Right lobe of liver (tissue), 6 donors: ENCODE data around the gene MICU1. TPM values are rescaled to one million over a fixed set of nuclear protein-coding genes. Genes with fewer than 3 reads are reported as not detected.
"Not testable (repeated sequence)": the region's sequence is repeated elsewhere in the genome, so short reads cannot be mapped to it uniquely, and the experiment has no call there.

ENCODE experiments used
- ATAC-seq, 4 donors: fragments of 200-7000 bp; cut with Tn5 transposase; one replicate each; pipeline ENCODE4 v1.9.1; 2020; ENCODE audit warnings: mild to moderate bottlenecking in 4 of 4, moderate library complexity in 4 of 4
- DNase-seq, 3 donors: peaks; one replicate each; pipeline ENCODE4 v3.0.0-alpha.2; 2020
- H3K27ac ChIP-seq, 3 donors: fragments of 200-600 bp; one replicate each; pipeline ENCODE4 v1.8.0; 2022
- H3K27me3 ChIP-seq, 2 donors: fragments of 200-600 bp; one replicate each; pipeline ENCODE4 v1.8.0; 2022
- H3K36me3 ChIP-seq, 4 donors: fragments of 200-600 bp; sonication (generic) in 1 of 4; one replicate each; pipeline versions ENCODE4 v1.5.1 to v1.8.0; 2017 to 2022; ENCODE audit warnings: control low read depth in 1 of 4
- H3K4me1 ChIP-seq, 4 donors: fragments of 200-600 bp; sonication (generic) in 1 of 4; one replicate each; pipeline versions ENCODE4 v1.5.1 to v1.8.0; 2017 to 2022; ENCODE audit warnings: control low read depth in 1 of 4
- H3K4me3 ChIP-seq, 3 donors: fragments of 200-600 bp; one replicate each; pipeline ENCODE4 v1.8.0; 2022
- H3K9me3 ChIP-seq, 4 donors: fragments of 200-600 bp; sonication (generic) in 1 of 4; one replicate each; pipeline versions ENCODE4 v1.5.1 to v1.8.0; 2017 to 2022; ENCODE audit warnings: control low read depth in 1 of 4
- CTCF ChIP-seq, 4 donors: fragments of 200-600 bp in 3 of 4; fragments of 450-650 bp in 1 of 4; IDR thresholded peaks; one replicate each; pipeline versions ENCODE4 v1.5.1 to v1.8.0; 2016 to 2022; ENCODE audit warnings: antibody characterized with exemption in 4 of 4, mild to moderate bottlenecking in 2 of 4
- POLR2A ChIP-seq: fragments of 450-650 bp; IDR thresholded peaks from one replicate; pipeline ENCODE4 v1.6.1; 2017; ENCODE audit warnings: antibody characterized with exemption, mild to moderate bottlenecking
- WGBS: methylation state at CpG from one replicate; pipeline ENCODE4 v1.1.6; 2018; ENCODE audit warnings: low coverage, low lambda C conversion rate; ENCODE audit not compliant: insufficient coverage; ENCODE audit errors: missing lambda C conversion rate; 5-methylcytosine and 5-hydroxymethylcytosine counted together
- intact Hi-C, 2 donors: fragments of 100-400 bp; cut with DNase I; formaldehyde crosslinking; loops; one replicate each; pipeline versions ENCODE4 v1.11.2 to v1.14.1; 2022
- total RNA-seq, 6 experiments: library from RNA; depleted of rRNA in 2 of 6; stranded (reverse); fragments of >200 nt in 2 of 6; fragmentation: NEBNext Ultra II Directional in 3 of 6; extraction: Animal tissue kit (Norgen Biotek cat#: 25700) in 3 of 6; gene quantifications; one replicate each; pipeline versions ENCODE4 v1.1.0 to v1.2.4, GENCODE V29; 2016 to 2023
- donor health status: DM: no; HTN: yes; CAD: no.
- donor health status: DM: no; HTN: no; CAD: no.
- donor health status: DM: no; HTN: no; CAD: no.
- donor health status: DM: no; HTN: yes; CAD: no.
- donor health status: DM: no; HTN: yes; CAD: no.

Gene MICU1
- total RNA-seq, 6 experiments from 2014 or later = 25.3 to 55.3 (median 38.2) TPM

DNA sequence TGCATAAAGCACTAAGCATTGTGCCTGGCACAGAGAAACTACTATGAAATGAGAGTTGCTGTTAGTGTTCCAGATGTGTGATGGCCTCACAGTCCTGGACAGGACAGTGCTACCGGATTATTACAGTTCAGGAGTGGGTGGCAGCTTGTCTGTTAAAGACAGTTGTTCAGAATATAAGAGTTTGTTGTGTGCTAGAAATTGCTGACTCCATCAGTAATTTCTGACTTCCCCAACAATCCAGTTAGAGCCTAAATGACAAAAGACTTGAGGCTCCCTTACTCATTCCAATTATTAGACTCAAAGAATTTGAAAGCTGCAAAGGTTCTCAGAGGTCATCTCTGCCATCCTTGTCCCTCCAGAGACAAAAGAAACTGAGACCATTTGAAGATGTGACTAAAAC lies 236.9 kb downstream of the MICU1 start:
- no peaks in the 10 kb centered on the region for H3K9me3 ChIP-seq
- no peaks in the 10 kb centered on the region for H3K4me1 ChIP-seq
- no peak overlapping the region for H3K27ac ChIP-seq
- DNase-seq (no peak), ATAC-seq (no peak)
- no peak overlapping the region for H3K4me3 ChIP-seq
- H3K27me3 ChIP-seq = no peaks in the 10 kb centered on the region
- WGBS = 67% methylated on average over 1 of the region's 1 CpG
- intact Hi-C loops = no loop called here
- TF ChIP-seq POLR2A (no peak), CTCF (IDR thresholded peaks at IDR 0.05) (no peak)
- H3K36me3 ChIP-seq = peaks cover 0 to 20% (median 4%) of the 10 kb centered on the region in 4 donors

GRCh38 chr10:72388062-72388461 lies 237.8 kb downstream of the MICU1 start:
- H3K27me3 ChIP-seq = no peaks in the 10 kb centered on the region
- ATAC-seq (no peak), DNase-seq (no peak)
- no peak overlapping the region for H3K4me3 ChIP-seq
- no peak for TF ChIP-seq CTCF (IDR thresholded peaks at IDR 0.05)
- TF ChIP-seq POLR2A = no peak
- H3K27ac ChIP-seq = no peak overlapping the region
- H3K4me1 ChIP-seq = no peaks in the 10 kb centered on the region
- H3K36me3 ChIP-seq = peaks cover 0 to 20% (median 3%) of the 10 kb centered on the region in 4 donors
- no peaks in the 10 kb centered on the region for H3K9me3 ChIP-seq
- WGBS = 96% methylated on average over 5 of the region's 5 CpGs
- intact Hi-C loops = no loop called here

DNA sequence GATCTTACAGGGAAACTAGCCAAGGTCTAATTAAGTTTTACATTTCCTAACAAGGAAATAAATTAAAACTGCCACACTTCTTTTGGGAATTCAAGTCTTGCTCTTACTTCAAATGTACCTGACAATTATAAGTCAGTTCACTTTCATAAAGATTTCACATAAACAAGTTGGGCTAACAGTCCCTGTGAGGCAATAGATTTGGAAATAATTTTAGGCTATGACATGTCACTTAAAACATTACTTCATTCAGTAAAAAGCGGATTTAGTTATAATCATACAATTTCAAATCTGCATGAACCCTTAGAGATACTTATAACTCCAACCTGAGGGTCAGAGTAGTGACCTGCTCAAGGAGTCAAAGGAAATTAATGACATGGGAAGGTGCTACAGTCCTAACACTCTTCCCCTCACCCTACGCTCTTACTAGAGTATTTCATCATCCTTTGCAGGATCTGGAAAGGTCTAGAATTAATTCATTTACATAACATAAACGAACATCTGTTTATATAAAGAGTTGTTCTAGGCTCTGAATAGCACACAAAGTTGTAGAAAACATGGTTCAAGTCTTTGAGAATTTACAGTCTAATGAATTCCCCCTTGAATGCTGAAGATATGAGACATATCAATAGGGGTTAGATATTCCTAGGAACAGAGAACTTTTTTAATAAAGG lies 238.8 kb downstream of the MICU1 start:
- no peak overlapping the region for H3K27ac ChIP-seq
- ATAC-seq (no peak), DNase-seq (no peak)
- peaks cover 0 to 13% (median 0%) of the 10 kb centered on the region in 4 donors for H3K36me3 ChIP-seq
- intact Hi-C loops = no loop called here
- WGBS = 38% methylated on average over 3 of the region's 3 CpGs
- no peaks in the 10 kb centered on the region for H3K9me3 ChIP-seq
- H3K4me1 ChIP-seq = no peaks in the 10 kb centered on the region
- no peaks in the 10 kb centered on the region for H3K27me3 ChIP-seq
- no peak overlapping the region for H3K4me3 ChIP-seq
- TF ChIP-seq POLR2A (no peak), CTCF (IDR thresholded peaks at IDR 0.05) (no peak)

DNA sequence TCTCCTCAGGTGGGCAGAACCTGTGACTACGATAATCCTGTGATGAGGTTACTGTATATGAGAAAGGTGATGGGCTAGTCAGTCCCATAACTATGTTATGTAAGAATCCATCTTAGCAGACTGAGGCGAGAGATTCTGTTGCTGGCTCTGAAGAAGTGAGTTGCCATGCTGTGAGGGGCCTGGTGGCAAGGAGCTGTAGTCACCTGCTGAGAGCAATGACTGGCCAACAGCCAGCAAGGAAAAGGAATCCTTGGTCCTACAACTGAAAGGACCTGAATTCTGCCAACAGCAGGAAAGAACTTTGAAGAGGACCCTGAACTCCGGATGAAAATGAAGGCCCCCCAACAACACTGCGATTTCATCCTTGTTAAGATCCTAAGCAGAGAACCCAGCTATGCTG lies 240.2 kb downstream of the MICU1 start:
- Histone ChIP-seq H3K9me3 (no peaks in the 10 kb centered on the region), H3K27me3 (no peaks in the 10 kb centered on the region), H3K4me1 (no peaks in the 10 kb centered on the region), H3K36me3 (peaks cover 0 to 13% (median 0%) of the 10 kb centered on the region in 4 donors), H3K4me3 (no peak overlapping the region), H3K27ac (no peak overlapping the region)
- no peak for TF ChIP-seq CTCF (IDR thresholded peaks at IDR 0.05)
- TF ChIP-seq POLR2A = no peak
- no peak for ATAC-seq
- intact Hi-C loops = no loop called here
- DNase-seq = no peak
- WGBS = 100% methylated on average over 3 of the region's 4 CpGs

DNA sequence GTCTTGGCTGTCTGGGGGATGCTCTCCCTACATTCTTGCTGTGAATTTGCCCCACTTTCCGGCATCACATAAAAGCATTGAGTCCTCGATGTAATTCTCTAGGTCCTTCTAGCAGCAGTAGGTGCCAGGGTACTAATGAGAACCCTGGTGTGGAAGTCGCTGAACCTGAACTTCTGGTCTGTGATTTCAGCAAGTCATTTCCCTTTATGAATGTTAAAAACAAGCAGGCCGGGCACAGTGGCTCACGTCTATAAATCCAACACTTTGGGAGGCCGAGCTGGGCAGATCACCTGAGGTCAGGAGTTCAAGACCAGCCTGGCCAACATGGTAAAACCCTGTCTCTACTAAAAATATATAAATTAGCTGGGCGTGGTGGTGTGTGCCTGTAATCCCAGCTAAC lies 240.9 kb downstream of the MICU1 start:
- H3K4me1 ChIP-seq, ATAC-seq, DNase-seq, intact Hi-C loops, H3K27ac ChIP-seq, H3K9me3 ChIP-seq, H3K4me3 ChIP-seq, H3K27me3 ChIP-seq: not testable (repeated sequence)
- WGBS = 69% methylated on average over 6 of the region's 7 CpGs
- peaks cover 0 to 13% (median 0%) of the 10 kb centered on the region in 4 donors for H3K36me3 ChIP-seq
